22Rv1 (cell line): ENCODE data around the gene JPH3.

Experiments
- ZFX ChIP-seq: fragments of 450-650 bp; IDR thresholded peaks from 2 replicates; pipeline ENCODE4 v1.6.1; 2017; ENCODE audit warnings: antibody characterized with exemption, borderline replicate concordance
- TF ChIP-seq, protein P1 (sequence below): fragments of 450-650 bp; IDR thresholded peaks from 2 replicates; pipeline ENCODE4 v1.5.1; 2017; ENCODE audit warnings: mild to moderate bottlenecking

GRCh38 chr16:87627542-87628245 is 25.4 kb downstream of the JPH3 start:
- TF ChIP-seq, protein P1, sequence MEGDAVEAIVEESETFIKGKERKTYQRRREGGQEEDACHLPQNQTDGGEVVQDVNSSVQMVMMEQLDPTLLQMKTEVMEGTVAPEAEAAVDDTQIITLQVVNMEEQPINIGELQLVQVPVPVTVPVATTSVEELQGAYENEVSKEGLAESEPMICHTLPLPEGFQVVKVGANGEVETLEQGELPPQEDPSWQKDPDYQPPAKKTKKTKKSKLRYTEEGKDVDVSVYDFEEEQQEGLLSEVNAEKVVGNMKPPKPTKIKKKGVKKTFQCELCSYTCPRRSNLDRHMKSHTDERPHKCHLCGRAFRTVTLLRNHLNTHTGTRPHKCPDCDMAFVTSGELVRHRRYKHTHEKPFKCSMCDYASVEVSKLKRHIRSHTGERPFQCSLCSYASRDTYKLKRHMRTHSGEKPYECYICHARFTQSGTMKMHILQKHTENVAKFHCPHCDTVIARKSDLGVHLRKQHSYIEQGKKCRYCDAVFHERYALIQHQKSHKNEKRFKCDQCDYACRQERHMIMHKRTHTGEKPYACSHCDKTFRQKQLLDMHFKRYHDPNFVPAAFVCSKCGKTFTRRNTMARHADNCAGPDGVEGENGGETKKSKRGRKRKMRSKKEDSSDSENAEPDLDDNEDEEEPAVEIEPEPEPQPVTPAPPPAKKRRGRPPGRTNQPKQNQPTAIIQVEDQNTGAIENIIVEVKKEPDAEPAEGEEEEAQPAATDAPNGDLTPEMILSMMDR: no peak
- no peak for TF ChIP-seq ZFX
